Endodermal cell (in vitro differentiated cells): Measurements from ENCODE around the gene NUB1. TPM values are rescaled to one million over a fixed set of nuclear protein-coding genes. Genes with fewer than 3 reads are reported as not detected.

Experiments
- DNase-seq: peaks from one replicate; pipeline ENCODE4 v3.0.0-alpha.2; 2017
- H3K27ac ChIP-seq: 2 replicates; pipeline ENCODE4 v1.5.1; 2013; ENCODE audit warnings: mild to moderate bottlenecking, low read depth, low read length, moderate library complexity
- H3K27me3 ChIP-seq: 2 replicates; pipeline ENCODE4 v1.6.1; 2013; ENCODE audit warnings: mild to moderate bottlenecking, low read length, moderate library complexity; ENCODE audit not compliant: insufficient read depth, control insufficient read depth, poor library complexity, severe bottlenecking
- H3K36me3 ChIP-seq: 2 replicates; pipeline ENCODE4 v1.7.0; 2013; ENCODE audit warnings: mild to moderate bottlenecking, low read length, moderate library complexity; ENCODE audit not compliant: control insufficient read depth, insufficient read depth
- H3K4me1 ChIP-seq: one replicate; pipeline ENCODE4 v1.7.0; 2013; ENCODE audit warnings: low read length; ENCODE audit not compliant: control insufficient read depth, insufficient read depth
- H3K4me3 ChIP-seq: 2 replicates; pipeline ENCODE4 v1.5.1; 2013; ENCODE audit warnings: mild to moderate bottlenecking, low read length, moderate library complexity
- H3K9ac ChIP-seq: 2 replicates; pipeline ENCODE4 v1.6.1; 2013; ENCODE audit warnings: mild to moderate bottlenecking, low read length, moderate library complexity; ENCODE audit not compliant: poor library complexity, severe bottlenecking; ENCODE audit errors: extremely low read depth
- H3K9me3 ChIP-seq: 2 replicates; pipeline ENCODE4 v1.6.1; 2013; ENCODE audit warnings: mild to moderate bottlenecking, low read length, moderate library complexity; ENCODE audit not compliant: control insufficient read depth
- H3K27ac Mint-ChIP-seq: 2 replicates; pipeline ENCODE4 v1.8.0; 2020; ENCODE audit warnings: mixed read lengths
- H3K27me3 Mint-ChIP-seq: 2 replicates; pipeline ENCODE4 v1.8.0; 2021; ENCODE audit warnings: mild to moderate bottlenecking, mixed read lengths; ENCODE audit not compliant: insufficient read depth
- H3K36me3 Mint-ChIP-seq: 2 replicates; pipeline ENCODE4 v1.8.0; 2020; ENCODE audit warnings: low read depth, mixed read lengths
- H3K4me1 Mint-ChIP-seq: 2 replicates; pipeline ENCODE4 v1.8.0; 2020; ENCODE audit warnings: mixed read lengths
- H3K4me3 Mint-ChIP-seq: 2 replicates; pipeline ENCODE4 v1.8.0; 2020; ENCODE audit warnings: mild to moderate bottlenecking, moderate library complexity, mixed read lengths
- H3K9me3 Mint-ChIP-seq: 2 replicates; pipeline ENCODE4 v1.8.0; 2020; ENCODE audit warnings: mild to moderate bottlenecking, mixed read lengths
- WGBS, 2 experiments: methylation state at CpG; one replicate each; pipeline versions ENCODE4 v1.1.5 to v1.1.7; 2013; ENCODE audit warnings: missing lambda C conversion rate in 2 of 2, mixed read lengths in 1 of 2; ENCODE audit not compliant: insufficient coverage in 1 of 2, insufficient read length in 1 of 2; 5-methylcytosine and 5-hydroxymethylcytosine counted together
- total RNA-seq, 2 donors: library from RNA; stranded (reverse); fragmentation: NEBNext Ultra II Directional in 1 of 2; extraction: Animal tissue kit (Norgen Biotek cat#: 25700) in 1 of 2; gene quantifications; 2 replicates in 1 of 2; 3 replicates in 1 of 2; pipeline ENCODE4 v1.2.1, GENCODE V29; 2021
- TF ChIP-seq, protein P1 (sequence below): fragments of 200-600 bp; sonication (generic); conservative IDR thresholded peaks from 2 replicates; pipeline ENCODE4 v1.5.0; 2021; ENCODE audit warnings: antibody characterized with exemption, mild to moderate bottlenecking

Gene NUB1
- total RNA-seq, 2 donors from 2014 or later: 50.2 to 64.7 TPM

DNA sequence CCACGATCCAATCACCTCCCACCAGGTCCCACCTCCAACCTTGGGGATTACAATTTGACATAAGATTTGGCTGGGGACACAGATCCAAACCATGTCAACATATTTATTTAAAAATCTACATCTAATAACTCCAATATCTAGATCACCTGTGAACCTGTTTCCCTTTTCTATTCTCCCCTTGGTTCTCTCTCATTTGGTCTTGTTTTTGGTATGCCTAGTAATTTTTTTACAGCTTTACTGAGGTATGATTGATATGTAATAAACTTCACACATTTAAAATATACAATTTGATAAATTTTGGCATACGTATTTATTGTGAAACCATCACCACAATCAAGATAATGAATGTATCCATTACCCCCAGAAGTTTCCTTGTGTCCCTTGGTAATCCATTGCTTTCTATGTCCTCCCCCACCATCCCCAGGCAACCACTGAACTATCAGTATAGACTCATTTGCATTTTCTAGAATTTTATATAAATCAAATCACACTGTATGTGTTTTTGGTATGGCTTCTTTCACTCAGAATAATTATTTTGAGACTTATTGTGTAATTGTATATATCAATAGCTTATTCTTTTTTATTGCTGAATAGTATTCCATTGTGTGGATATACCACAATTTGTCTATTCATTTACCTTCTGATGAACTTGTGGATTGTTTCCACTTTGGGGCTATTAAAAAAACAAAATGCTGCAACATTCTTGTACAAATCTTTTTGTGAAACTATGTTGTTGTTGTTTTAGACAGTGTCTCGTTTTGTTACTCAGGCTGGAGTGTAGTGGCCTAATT lies 45.2 kb upstream of the NUB1 start:
- peaks cover 15% of the 10 kb centered on the region for H3K9me3 Mint-ChIP-seq
- H3K27ac ChIP-seq: no peak overlapping the region
- H3K27ac Mint-ChIP-seq: no peak overlapping the region
- H3K4me1 Mint-ChIP-seq: no peaks in the 10 kb centered on the region
- peaks cover 19% of the 10 kb centered on the region for H3K27me3 ChIP-seq
- no peak overlapping the region for H3K4me3 ChIP-seq
- peaks cover 12% of the 10 kb centered on the region for H3K9me3 ChIP-seq
- no peaks in the 10 kb centered on the region for H3K4me1 ChIP-seq
- DNase-seq: no peak
- no peaks in the 10 kb centered on the region for H3K36me3 Mint-ChIP-seq
- no peaks in the 10 kb centered on the region for H3K36me3 ChIP-seq
- TF ChIP-seq, protein P1, sequence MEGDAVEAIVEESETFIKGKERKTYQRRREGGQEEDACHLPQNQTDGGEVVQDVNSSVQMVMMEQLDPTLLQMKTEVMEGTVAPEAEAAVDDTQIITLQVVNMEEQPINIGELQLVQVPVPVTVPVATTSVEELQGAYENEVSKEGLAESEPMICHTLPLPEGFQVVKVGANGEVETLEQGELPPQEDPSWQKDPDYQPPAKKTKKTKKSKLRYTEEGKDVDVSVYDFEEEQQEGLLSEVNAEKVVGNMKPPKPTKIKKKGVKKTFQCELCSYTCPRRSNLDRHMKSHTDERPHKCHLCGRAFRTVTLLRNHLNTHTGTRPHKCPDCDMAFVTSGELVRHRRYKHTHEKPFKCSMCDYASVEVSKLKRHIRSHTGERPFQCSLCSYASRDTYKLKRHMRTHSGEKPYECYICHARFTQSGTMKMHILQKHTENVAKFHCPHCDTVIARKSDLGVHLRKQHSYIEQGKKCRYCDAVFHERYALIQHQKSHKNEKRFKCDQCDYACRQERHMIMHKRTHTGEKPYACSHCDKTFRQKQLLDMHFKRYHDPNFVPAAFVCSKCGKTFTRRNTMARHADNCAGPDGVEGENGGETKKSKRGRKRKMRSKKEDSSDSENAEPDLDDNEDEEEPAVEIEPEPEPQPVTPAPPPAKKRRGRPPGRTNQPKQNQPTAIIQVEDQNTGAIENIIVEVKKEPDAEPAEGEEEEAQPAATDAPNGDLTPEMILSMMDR: no peak
- peaks cover 50% of the 10 kb centered on the region for H3K27me3 Mint-ChIP-seq
- H3K4me3 Mint-ChIP-seq: no peak overlapping the region
- H3K9ac ChIP-seq: no peak overlapping the region
- 49 to 100% methylated on average over 1 to 3 of the region's 3 CpGs for WGBS, 2 experiments

DNA sequence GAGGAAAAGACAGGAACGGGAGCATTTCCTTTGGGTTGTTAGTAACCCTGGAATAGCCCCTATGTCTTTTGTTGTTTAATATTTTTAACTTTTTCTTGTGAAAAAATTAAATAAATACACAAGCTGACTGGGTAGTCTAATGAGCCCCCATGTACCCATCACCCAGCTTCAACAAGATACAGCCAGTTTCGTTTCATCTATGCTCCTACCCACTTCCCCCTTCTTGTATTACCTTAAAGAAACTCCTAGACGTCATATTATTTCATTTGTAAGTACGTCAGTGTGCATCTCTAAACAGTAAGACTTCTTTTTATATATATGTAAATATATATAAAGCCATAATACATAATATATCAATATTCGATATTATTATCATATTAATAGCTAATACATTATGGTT lies 42.8 kb upstream of the NUB1 start:
- Histone ChIP-seq H3K27ac (no peak overlapping the region), H3K9ac (no peak overlapping the region), H3K4me1 (no peaks in the 10 kb centered on the region), H3K36me3 (no peaks in the 10 kb centered on the region), H3K27me3 (peaks cover 22% of the 10 kb centered on the region), H3K9me3 (peaks cover 12% of the 10 kb centered on the region), H3K4me3 (no peak overlapping the region)
- DNase-seq: no peak
- Mint-ChIP-seq H3K36me3 (no peaks in the 10 kb centered on the region), H3K9me3 (peaks cover 15% of the 10 kb centered on the region), H3K27me3 (peaks cover 58% of the 10 kb centered on the region), H3K27ac (no peak overlapping the region), H3K4me3 (no peak overlapping the region), H3K4me1 (no peaks in the 10 kb centered on the region)
- TF ChIP-seq, protein P1: no peak
- WGBS, 2 experiments: 83 to 100% methylated on average over 1 to 3 of the region's 5 CpGs

DNA sequence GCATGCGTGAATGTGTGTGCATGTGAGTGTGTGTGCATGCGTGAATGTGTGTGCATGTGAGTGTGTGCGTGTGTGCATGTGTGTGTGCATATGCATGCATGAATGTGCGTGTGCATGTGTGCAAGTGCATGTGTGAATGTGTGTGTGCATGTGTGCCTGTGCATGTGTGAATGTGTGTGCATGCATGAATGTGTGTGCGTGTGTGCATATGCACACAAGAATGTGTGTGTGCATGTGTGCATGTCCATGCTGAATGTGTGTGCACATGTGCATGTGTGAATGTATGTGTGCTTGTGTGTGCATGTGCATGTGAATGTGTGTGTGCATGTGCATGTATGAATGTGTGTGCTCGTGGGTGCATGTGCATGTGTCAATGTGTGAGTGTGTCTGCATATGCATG lies 42.1 kb upstream of the NUB1 start:
- H3K9me3 Mint-ChIP-seq: peaks cover 15% of the 10 kb centered on the region
- Histone ChIP-seq H3K9ac (no peak overlapping the region), H3K36me3 (no peaks in the 10 kb centered on the region), H3K4me3 (no peak overlapping the region), H3K9me3 (peaks cover 12% of the 10 kb centered on the region), H3K27ac (no peak overlapping the region), H3K27me3 (peaks cover 15% of the 10 kb centered on the region), H3K4me1 (no peaks in the 10 kb centered on the region)
- no peak overlapping the region for H3K27ac Mint-ChIP-seq
- 92 to 100% methylated on average over 2 to 6 of the region's 6 CpGs for WGBS, 2 experiments
- H3K4me1 Mint-ChIP-seq: no peaks in the 10 kb centered on the region
- no peaks in the 10 kb centered on the region for H3K36me3 Mint-ChIP-seq
- H3K4me3 Mint-ChIP-seq: no peak overlapping the region
- peaks cover 53% of the 10 kb centered on the region for H3K27me3 Mint-ChIP-seq
- TF ChIP-seq, protein P1: no peak
- peak; percentile 8 for DNase-seq
